GM19452 (cell line): ENCODE measurements around the gene PIK3CB.
"Not testable (repeated sequence)": the region's sequence is repeated elsewhere in the genome, so short reads cannot be mapped to it uniquely, and the experiment has no call there.

Experiments used
- ATAC-seq: cut with Tn5 transposase; IDR thresholded peaks from one replicate; pipeline ENCODE4 v1.9.1; 2021; ENCODE audit not compliant: unreplicated experiment

PIK3CB gene

GRCh38 chr3:138848696-138849095, 14.0 kb upstream of the PIK3CB start:
- no peak for ATAC-seq

GRCh38 chr3:138846824-138847223, 12.1 kb upstream of the PIK3CB start:
- not testable (repeated sequence) for ATAC-seq

- no peak for ATAC-seq
These were observed 11.6 kb upstream of the PIK3CB start for GRCh38 chr3:138846262-138846791.

- no peak for ATAC-seq
These were observed 11.0 kb upstream of the PIK3CB start for GRCh38 chr3:138845771-138846173.

- ATAC-seq, result no peak
These were observed 10.5 kb upstream of the PIK3CB start for GRCh38 chr3:138845181-138845601.

- peak; percentile 88 for ATAC-seq
These were observed 7.9 kb upstream of the PIK3CB start for GRCh38 chr3:138842483-138843188.

GRCh38 chr3:138838385-138838784, 3.7 kb upstream of the PIK3CB start:
- not testable (repeated sequence) for ATAC-seq

GRCh38 chr3:138835846-138836245, 1.1 kb upstream of the PIK3CB start:
- not testable (repeated sequence) for ATAC-seq

GRCh38 chr3:138835397-138835757, 649 bp upstream of the PIK3CB start:
- ATAC-seq, result no peak

- peak; percentile 13 for ATAC-seq
These were observed 681 bp downstream of the PIK3CB start for GRCh38 chr3:138833899-138834595.

GRCh38 chr3:138832473-138833057, 2.2 kb downstream of the PIK3CB start:
- ATAC-seq, result not testable (repeated sequence)

GRCh38 chr3:138829886-138830510, 4.7 kb downstream of the PIK3CB start:
- ATAC-seq, result no peak

GRCh38 chr3:138829097-138829496, 5.6 kb downstream of the PIK3CB start:
- ATAC-seq, result no peak

GRCh38 chr3:138827222-138827621, 7.5 kb downstream of the PIK3CB start:
- no peak for ATAC-seq

- no peak for ATAC-seq
These were observed 9.4 kb downstream of the PIK3CB start for GRCh38 chr3:138825336-138825735.

GRCh38 chr3:138824114-138824506, 10.6 kb downstream of the PIK3CB start:
- no peak for ATAC-seq

GRCh38 chr3:138820379-138820778, 14.3 kb downstream of the PIK3CB start:
- not testable (repeated sequence) for ATAC-seq

- ATAC-seq, result no peak
These were observed 16.4 kb downstream of the PIK3CB start for GRCh38 chr3:138818185-138818860.

GRCh38 chr3:138817695-138818094, 17.0 kb downstream of the PIK3CB start:
- no peak for ATAC-seq

GRCh38 chr3:138812806-138813205, 21.9 kb downstream of the PIK3CB start:
- ATAC-seq, result no peak
